Stimulated activated CD8-positive, alpha-beta memory T cell treated with anti-CD3 and anti-CD28 coated beads, Interleukin-12 subunit alpha, Interleukin-12 subunit beta, amount 100 ng/mL, for 24 hours (primary cell): ENCODE measurements around the gene PNPLA1.

Experiments
- DNase-seq: peaks from one replicate; pipeline ENCODE4 v3.0.0-alpha.2; 2020; ENCODE audit errors: extremely low read depth

Gene PNPLA1

GRCh38 chr6:36269834-36270705 is at the start of gene PNPLA1:
TSS of gene PNPLA1 (plus strand) at chr6:36270060. CDS start at chr6:36270460, 400 bp downstream.
- no peak for DNase-seq

GRCh38 chr6:36220226-36220625 is 49.6 kb upstream of the PNPLA1 start:
- DNase-seq: no peak

- DNase-seq: no peak
Observed at GRCh38 chr6:36221674-36222073, 48.2 kb upstream of the PNPLA1 start.

GRCh38 chr6:36222924-36223323 is 46.9 kb upstream of the PNPLA1 start:
- DNase-seq: no peak

GRCh38 chr6:36223706-36224105 is 46.2 kb upstream of the PNPLA1 start:
- no peak for DNase-seq

- no peak for DNase-seq
Observed at GRCh38 chr6:36224918-36225461, 44.9 kb upstream of the PNPLA1 start.

- no peak for DNase-seq
Observed at GRCh38 chr6:36226438-36227047, 43.3 kb upstream of the PNPLA1 start.

GRCh38 chr6:36227379-36228228 is 42.3 kb upstream of the PNPLA1 start:
- DNase-seq: no peak

GRCh38 chr6:36229223-36229622 is 40.6 kb upstream of the PNPLA1 start:
- no peak for DNase-seq

GRCh38 chr6:36230371-36230770 is 39.5 kb upstream of the PNPLA1 start:
- no peak for DNase-seq

- no peak for DNase-seq
Observed at GRCh38 chr6:36232172-36232571, 37.7 kb upstream of the PNPLA1 start.

GRCh38 chr6:36235309-36235708 is 34.6 kb upstream of the PNPLA1 start:
- DNase-seq: no peak

- DNase-seq: no peak
Observed at GRCh38 chr6:36235862-36236261, 34.0 kb upstream of the PNPLA1 start.

- DNase-seq: no peak
Observed at GRCh38 chr6:36239774-36240173, 30.1 kb upstream of the PNPLA1 start.

- no peak for DNase-seq
Observed at GRCh38 chr6:36241728-36242127, 28.1 kb upstream of the PNPLA1 start.

- DNase-seq: no peak
Observed at GRCh38 chr6:36242161-36242560, 27.7 kb upstream of the PNPLA1 start.

GRCh38 chr6:36242626-36243025 is 27.2 kb upstream of the PNPLA1 start:
- no peak for DNase-seq

GRCh38 chr6:36243562-36244212 is 26.2 kb upstream of the PNPLA1 start:
- no peak for DNase-seq

- no peak for DNase-seq
Observed at GRCh38 chr6:36244641-36245280, 25.1 kb upstream of the PNPLA1 start.

- no peak for DNase-seq
Observed at GRCh38 chr6:36245572-36246061, 24.2 kb upstream of the PNPLA1 start.
